Left colon (tissue), 2 donors: Measurements from ENCODE around the gene NBPF12. TPM values are rescaled to one million over a fixed set of nuclear protein-coding genes. Genes with fewer than 3 reads are reported as not detected.
"Not testable (repeated sequence)": the region's sequence is repeated elsewhere in the genome, so short reads cannot be mapped to it uniquely, and the experiment has no call there.

ENCODE experiments used
- ATAC-seq: fragments of 200-7000 bp; cut with Tn5 transposase; one replicate; pipeline ENCODE4 v1.9.1; 2020; ENCODE audit warnings: mild to moderate bottlenecking, moderate library complexity
- DNase-seq, 2 donors: peaks; one replicate each; pipeline ENCODE4 v3.0.0-alpha.2; 2020
- intact Hi-C, 2 donors: fragments of 100-400 bp; cut with DNase I in 1 of 2; cut with micrococcal nuclease in 1 of 2; formaldehyde crosslinking; loops; one replicate each; pipeline versions ENCODE4 v1.11.2 to v1.14.0; 2022; cut with DNase I, micrococcal nuclease
- total RNA-seq, 2 donors: library from RNA; stranded (reverse); fragmentation: NEBNext Ultra II Directional; extraction: Animal tissue kit (Norgen Biotek cat#: 25700); gene quantifications; one replicate each; pipeline ENCODE4 v1.2.1, GENCODE V29; 2021
- donor health status: DM: no; HTN: no; CAD: no.
- donor health status: DM: yes; HTN: yes; CAD: no.

The NBPF12 gene
- total RNA-seq, 2 donors from 2014 or later: 9.3 to 10.1 TPM

DNA sequence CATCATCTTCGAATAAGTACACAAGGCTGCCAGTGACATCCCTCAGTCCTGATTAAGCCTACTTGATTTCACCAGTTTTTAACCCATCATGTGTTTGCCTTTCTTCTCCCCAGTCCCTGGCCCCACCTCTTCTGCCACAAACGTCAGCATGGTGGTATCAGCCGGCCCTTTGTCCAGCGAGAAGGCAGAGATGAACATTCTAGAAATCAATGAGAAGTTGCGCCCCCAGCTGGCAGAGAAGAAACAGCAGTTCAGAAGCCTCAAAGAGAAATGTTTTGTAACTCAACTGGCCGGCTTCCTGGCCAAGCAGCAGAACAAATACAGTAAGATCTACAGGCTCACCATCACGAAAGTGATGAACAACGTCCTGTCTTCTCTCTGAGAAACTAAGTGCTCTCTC, 28.2 kb downstream of the NBPF12 start:
- intact Hi-C loops, ATAC-seq, DNase-seq: not testable (repeated sequence)

DNA sequence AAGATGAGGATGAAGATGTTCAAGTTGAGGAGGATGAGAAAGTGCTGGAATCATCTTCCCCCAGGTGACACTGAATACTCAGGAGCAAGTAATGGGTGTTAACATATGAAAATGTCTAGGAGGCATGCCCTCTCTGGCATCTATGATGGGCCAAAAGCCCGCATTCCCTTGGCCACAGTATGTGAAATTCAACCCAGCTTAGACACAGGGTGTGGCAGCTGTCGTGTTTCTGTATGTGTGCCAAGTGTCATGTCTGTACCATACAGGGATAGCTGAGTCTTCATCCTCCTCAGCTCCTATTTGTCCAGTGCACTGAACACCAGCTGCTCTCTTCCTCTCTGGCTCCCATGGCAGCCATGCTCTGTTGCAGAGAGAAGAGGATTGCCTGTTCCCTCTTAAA, 32.5 kb downstream of the NBPF12 start:
- not testable (repeated sequence) for DNase-seq

GRCh38 chr1:146972681-146973080, 34.6 kb downstream of the NBPF12 start:
- intact Hi-C loops, ATAC-seq: not testable (repeated sequence)

More for the DNA sequence above, 32.5 kb downstream of the NBPF12 start:
- ATAC-seq, intact Hi-C loops: not testable (repeated sequence)

DNA sequence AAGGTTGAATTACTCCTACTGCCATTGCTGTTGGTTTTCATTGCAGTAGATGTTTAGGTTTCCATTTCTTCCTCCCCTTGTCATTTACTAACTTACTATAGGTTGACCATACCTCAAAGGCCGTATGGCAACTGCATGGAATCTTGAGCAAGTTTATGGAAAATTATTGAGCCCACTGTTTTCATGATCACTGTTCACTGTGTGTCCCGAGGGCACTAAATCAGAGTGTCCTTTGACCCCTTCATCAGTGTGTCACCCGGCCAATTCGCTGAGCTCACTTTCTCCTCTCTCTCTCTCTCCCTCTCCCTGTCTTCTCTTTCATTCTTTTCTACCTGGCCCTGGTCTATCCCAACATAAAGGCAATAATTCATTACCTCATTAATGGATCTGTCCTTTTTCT, 47.7 kb downstream of the NBPF12 start:
- ATAC-seq, intact Hi-C loops, DNase-seq: not testable (repeated sequence)

More at GRCh38 chr1:146972681-146973080, 34.6 kb downstream of the NBPF12 start:
- not testable (repeated sequence) for DNase-seq

- DNase-seq, ATAC-seq, intact Hi-C loops: not testable (repeated sequence)
These were observed 48.3 kb downstream of the NBPF12 start for GRCh38 chr1:146986450-146986849.

DNA sequence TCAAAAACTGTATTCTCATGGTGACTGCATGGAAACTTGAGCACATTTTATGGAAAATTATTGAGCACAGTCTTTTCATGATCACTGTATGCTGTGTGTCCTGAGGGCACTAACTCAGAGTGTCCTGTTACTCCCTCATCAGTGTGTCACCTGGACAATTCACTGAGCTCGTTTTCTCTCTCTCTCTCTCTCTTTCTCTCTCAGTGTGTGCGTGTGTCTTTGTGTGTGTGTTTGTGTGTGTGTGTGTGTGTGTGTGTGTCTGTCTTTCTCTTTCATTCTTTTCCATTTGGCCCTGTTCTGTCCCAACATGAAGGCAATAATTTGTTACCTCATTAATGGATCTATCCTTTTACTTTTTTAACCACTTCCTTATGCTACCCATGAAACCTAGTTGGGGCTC, 49.4 kb downstream of the NBPF12 start:
- DNase-seq, intact Hi-C loops, ATAC-seq: not testable (repeated sequence)

GRCh38 chr1:146989455-146989854, 51.3 kb downstream of the NBPF12 start:
- DNase-seq, intact Hi-C loops, ATAC-seq: not testable (repeated sequence)

GRCh38 chr1:147008495-147008894, 70.4 kb downstream of the NBPF12 start:
- ATAC-seq, intact Hi-C loops, DNase-seq: not testable (repeated sequence)

GRCh38 chr1:147026975-147027374, 88.9 kb downstream of the NBPF12 start:
- intact Hi-C loops, DNase-seq, ATAC-seq: not testable (repeated sequence)

DNA sequence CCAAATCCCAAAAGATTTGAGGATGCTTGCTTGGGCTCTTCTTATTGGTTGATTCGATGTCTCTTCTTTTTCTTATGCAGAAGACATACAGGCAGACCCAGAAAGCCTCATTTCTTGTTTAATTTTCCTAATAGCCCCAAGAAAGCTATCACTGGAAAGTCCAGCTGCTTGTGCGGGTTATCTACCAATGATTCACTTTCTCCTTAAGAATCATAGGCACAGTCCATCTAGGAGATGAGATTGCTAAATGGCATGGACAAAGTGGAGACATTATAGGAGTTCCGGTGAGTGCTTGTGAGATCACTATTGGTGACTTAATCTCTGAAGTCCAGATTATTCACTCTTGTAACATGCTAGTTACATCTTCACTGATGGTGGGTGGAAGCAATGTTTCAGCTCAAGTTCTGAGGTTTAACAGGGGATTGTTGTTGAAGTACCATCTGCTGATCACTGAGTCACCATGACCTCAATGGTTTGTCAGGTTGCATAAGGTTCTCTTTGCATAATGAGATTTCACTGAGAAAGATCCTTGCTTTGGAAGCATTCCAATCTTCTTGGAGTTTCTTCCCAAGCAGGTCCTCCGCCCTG, 92.0 kb downstream of the NBPF12 start:
- ATAC-seq, DNase-seq, intact Hi-C loops: not testable (repeated sequence)

GRCh38 chr1:147039916-147040315, 101.8 kb downstream of the NBPF12 start:
- DNase-seq (no peak), ATAC-seq (no peak)
- intact Hi-C loops: no loop called here

- intact Hi-C loops, DNase-seq, ATAC-seq: not testable (repeated sequence)
These were observed 104.8 kb downstream of the NBPF12 start for GRCh38 chr1:147042891-147043290.

DNA sequence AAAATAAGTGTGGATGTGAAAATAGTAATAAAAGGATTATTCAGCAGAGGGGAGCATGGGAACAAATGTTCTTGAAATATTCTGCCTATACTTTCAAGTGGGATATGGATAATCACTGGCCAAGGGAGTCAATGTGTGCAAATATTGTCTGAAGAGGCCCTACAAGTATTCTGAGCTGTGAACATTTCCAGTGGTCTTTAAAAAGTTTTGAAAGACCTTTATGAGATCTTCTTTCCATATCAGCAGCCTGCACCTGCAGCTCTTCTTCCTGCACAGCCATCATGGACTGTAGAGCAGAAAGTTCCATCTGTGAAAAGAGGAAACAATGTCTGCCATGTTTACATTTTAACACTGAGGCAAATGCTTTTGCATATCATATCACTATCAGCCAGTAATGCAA, 106.4 kb downstream of the NBPF12 start:
- DNase-seq, ATAC-seq: not testable (repeated sequence)

More for the DNA sequence above, 106.4 kb downstream of the NBPF12 start:
- intact Hi-C loops: not testable (repeated sequence)

Other genes with a start within 250 kb of the NBPF12 start
- 10 to 100 TPM; 12.2 to 23.9 TPM for gene PRKAB2, start 234.1 kb downstream of the NBPF12 start, total RNA-seq